ENCODE results near the gene SUMO4. TPM values are rescaled to one million over a fixed set of nuclear protein-coding genes. Genes with fewer than 3 reads are reported as not detected.

The SUMO4 gene
- polyA plus RNA-seq (2013, experiment 1 of 2): 0.07 TPM
- 0.07 TPM for polyA plus RNA-seq (2013, experiment 2 of 2)

GRCh38 chr6:149400050-149400449 is at the start of gene SUMO4:
SUMO4 (plus strand) TSS chr6:149400262; CDS start chr6:149400392, 130 bp downstream.
- Histone ChIP-seq H4K5ac (ENCODE audit: low read length) (no peak within 1 kb of the TSS), H3K56ac (ENCODE audit: low read length) (no peak within 1 kb of the TSS), H3K27me3 (ENCODE audit: insufficient read depth, low read length, poor library complexity) (no peaks in the 10 kb centered on the region), H4K8ac (ENCODE audit: low read depth, low read length) (no peak within 1 kb of the TSS), H3K4ac (ENCODE audit: low read depth, low read length) (no peak within 1 kb of the TSS), H3K23ac (ENCODE audit: low read length) (no peak within 1 kb of the TSS), H2BK15ac (replicated peaks; ENCODE audit: low read depth) (no peak within 1 kb of the TSS), H3K4me1 (ENCODE audit: control insufficient read depth, low read depth, low read length) (no peaks in the 10 kb centered on the region), H2AK5ac (ENCODE audit: low read length) (no peak within 1 kb of the TSS), H2BK120ac (ENCODE audit: low read depth, low read length) (no peak within 1 kb of the TSS), H3K18ac (ENCODE audit: low read length) (no peak within 1 kb of the TSS), H3K79me1 (ENCODE audit: low read length) (no peaks in the 10 kb centered on the region), H3K9ac (ENCODE audit: low read length) (no peak within 1 kb of the TSS), H3K4me3 (ENCODE audit: low read length) (no peak within 1 kb of the TSS), H2BK5ac (ENCODE audit: low read length) (no peak within 1 kb of the TSS), H3K79me2 (ENCODE audit: control insufficient read depth, insufficient read depth, low read length) (no peaks in the 10 kb centered on the region), H3K27ac (ENCODE audit: low read depth, low read length) (no peak within 1 kb of the TSS), H3K4me2 (ENCODE audit: low read length) (no peak within 1 kb of the TSS), H3K36me3 (ENCODE audit: control insufficient read depth, insufficient read depth, low read length) (no peaks in the 10 kb centered on the region)
- DNase-seq: no peak
- WGBS (ENCODE audit: extremely low coverage, insufficient coverage, low lambda C conversion rate): no CpG with 5 or more reads among the region's 11 CpGs

GRCh38 chr6:149354009-149354408 is 46.1 kb upstream of the SUMO4 start:
- Histone ChIP-seq H3K36me3 (ENCODE audit: control insufficient read depth, insufficient read depth, low read length) (no peaks in the 10 kb centered on the region), H3K9ac (ENCODE audit: low read length) (no peak overlapping the region), H2BK15ac (replicated peaks; ENCODE audit: low read depth) (no peak overlapping the region), H3K56ac (ENCODE audit: low read length) (no peak overlapping the region), H3K27me3 (ENCODE audit: insufficient read depth, low read length, poor library complexity) (no peaks in the 10 kb centered on the region), H3K27ac (ENCODE audit: low read depth, low read length) (no peak overlapping the region), H4K8ac (ENCODE audit: low read depth, low read length) (no peak overlapping the region), H2BK5ac (ENCODE audit: low read length) (no peak overlapping the region), H3K79me2 (ENCODE audit: control insufficient read depth, insufficient read depth, low read length) (peaks cover 25% of the 10 kb centered on the region), H3K23ac (ENCODE audit: low read length) (no peak overlapping the region), H4K5ac (ENCODE audit: low read length) (no peak overlapping the region), H3K79me1 (ENCODE audit: low read length) (peaks cover 2% of the 10 kb centered on the region), H3K18ac (ENCODE audit: low read length) (no peak overlapping the region), H3K4ac (ENCODE audit: low read depth, low read length) (no peak overlapping the region), H3K4me3 (ENCODE audit: low read length) (no peak overlapping the region), H3K4me2 (ENCODE audit: low read length) (no peak overlapping the region), H2AK5ac (ENCODE audit: low read length) (no peak overlapping the region), H3K4me1 (ENCODE audit: control insufficient read depth, low read depth, low read length) (no peaks in the 10 kb centered on the region), H2BK120ac (ENCODE audit: low read depth, low read length) (no peak overlapping the region)
- DNase-seq: no peak
- WGBS (ENCODE audit: extremely low coverage, insufficient coverage, low lambda C conversion rate): no CpG with 5 or more reads among the region's 2 CpGs

DNA sequence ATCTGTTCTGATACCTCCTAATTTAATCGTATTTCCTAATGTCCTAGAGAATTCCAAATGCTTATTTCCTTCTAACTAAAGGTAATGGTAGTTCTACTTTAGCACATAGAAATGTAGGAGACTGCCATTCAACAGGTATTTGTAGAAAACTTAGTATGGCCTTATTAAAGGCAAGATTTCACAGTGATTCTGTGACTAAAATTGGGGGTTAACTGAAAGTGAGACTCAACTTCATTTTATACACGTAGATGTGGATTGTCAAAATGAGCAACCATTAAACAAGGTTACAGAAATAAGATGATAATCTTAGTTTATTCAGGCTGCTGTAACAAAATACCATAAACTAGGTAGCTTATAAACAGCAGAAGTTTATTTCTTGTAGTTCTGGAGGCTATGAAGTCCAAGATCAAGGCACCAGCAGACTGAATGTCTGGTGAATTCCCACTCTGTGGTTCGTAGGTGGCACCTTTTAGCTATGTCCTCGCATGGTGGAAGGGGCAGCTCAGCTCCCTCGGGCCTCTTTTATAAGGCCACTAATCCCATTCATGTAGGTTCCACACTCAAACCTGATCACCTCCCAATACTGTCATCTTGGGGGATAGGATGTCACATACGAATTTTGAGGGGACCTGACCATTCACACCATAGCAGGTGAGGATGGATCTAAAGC is 43.8 kb upstream of the SUMO4 start:
- H3K36me3 ChIP-seq (ENCODE audit: control insufficient read depth, insufficient read depth, low read length): no peaks in the 10 kb centered on the region

DNA sequence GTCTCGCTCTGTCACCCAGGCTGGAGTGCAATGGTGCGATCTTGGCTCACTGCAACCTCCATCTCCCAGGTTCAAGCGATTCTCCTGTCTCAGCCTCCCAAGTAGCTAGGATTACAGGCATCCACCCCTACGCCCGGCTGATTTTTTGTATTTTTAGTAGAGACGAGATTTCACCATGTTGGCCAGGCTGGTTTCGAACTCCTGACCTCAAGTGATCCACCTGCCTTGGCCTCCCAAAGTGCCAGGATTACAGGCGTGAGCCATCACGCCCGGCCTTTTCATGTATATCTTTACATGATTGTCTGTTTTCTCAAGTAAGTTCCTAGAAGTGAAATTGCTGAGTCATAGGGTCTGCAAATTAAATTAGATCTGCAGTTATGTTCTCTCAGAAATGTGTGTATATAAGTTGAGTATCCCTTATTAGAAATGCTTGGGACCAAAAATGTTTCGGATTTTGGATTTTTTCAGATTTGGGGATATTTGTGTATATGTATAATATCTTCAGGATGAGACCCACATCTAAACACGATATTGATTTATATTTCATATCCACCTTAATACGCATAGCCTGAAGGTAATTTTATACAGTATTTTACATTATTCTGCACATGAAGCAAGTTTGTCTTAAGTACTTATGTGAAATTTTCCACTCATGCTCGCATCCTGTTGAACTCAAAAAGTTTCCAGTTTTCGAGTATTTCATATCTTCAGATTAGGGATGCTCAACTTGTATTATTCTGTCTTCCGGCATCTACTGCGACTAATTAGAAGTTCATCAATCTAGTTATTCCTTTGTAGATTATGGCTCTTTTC is 42.1 kb upstream of the SUMO4 start:
- peaks cover 3% of the 10 kb centered on the region for H3K79me1 ChIP-seq (ENCODE audit: low read length)
- H3K4me2 ChIP-seq (ENCODE audit: low read length): no peak overlapping the region
- no CpG with 5 or more reads among the region's 17 CpGs for WGBS (ENCODE audit: extremely low coverage, insufficient coverage, low lambda C conversion rate)
- H3K4me3 ChIP-seq (ENCODE audit: low read length): no peak overlapping the region
- no peak overlapping the region for H3K9ac ChIP-seq (ENCODE audit: low read length)
- no peak for DNase-seq
- H3K4ac ChIP-seq (ENCODE audit: low read depth, low read length): no peak overlapping the region
- no peak overlapping the region for H3K23ac ChIP-seq (ENCODE audit: low read length)
- H3K18ac ChIP-seq (ENCODE audit: low read length): no peak overlapping the region
- no peaks in the 10 kb centered on the region for H3K27me3 ChIP-seq (ENCODE audit: insufficient read depth, low read length, poor library complexity)
- H3K79me2 ChIP-seq (ENCODE audit: control insufficient read depth, insufficient read depth, low read length): peaks cover 36% of the 10 kb centered on the region
- no peak overlapping the region for H3K56ac ChIP-seq (ENCODE audit: low read length)
- no peak overlapping the region for H2BK120ac ChIP-seq (ENCODE audit: low read depth, low read length)
- H2BK5ac ChIP-seq (ENCODE audit: low read length): no peak overlapping the region
- H2AK5ac ChIP-seq (ENCODE audit: low read length): no peak overlapping the region
- no peak overlapping the region for H2BK15ac ChIP-seq (replicated peaks; ENCODE audit: low read depth)
- H4K5ac ChIP-seq (ENCODE audit: low read length): no peak overlapping the region
- no peaks in the 10 kb centered on the region for H3K4me1 ChIP-seq (ENCODE audit: control insufficient read depth, low read depth, low read length)
- H3K27ac ChIP-seq (ENCODE audit: low read depth, low read length): no peak overlapping the region
- no peaks in the 10 kb centered on the region for H3K36me3 ChIP-seq (ENCODE audit: control insufficient read depth, insufficient read depth, low read length)
- no peak overlapping the region for H4K8ac ChIP-seq (ENCODE audit: low read depth, low read length)

More for the DNA sequence above, 43.8 kb upstream of the SUMO4 start:
- WGBS (ENCODE audit: extremely low coverage, insufficient coverage, low lambda C conversion rate): no CpG with 5 or more reads among the region's 6 CpGs
- Histone ChIP-seq H2AK5ac (ENCODE audit: low read length) (no peak overlapping the region), H3K79me1 (ENCODE audit: low read length) (peaks cover 3% of the 10 kb centered on the region), H4K5ac (ENCODE audit: low read length) (no peak overlapping the region), H3K4me1 (ENCODE audit: control insufficient read depth, low read depth, low read length) (no peaks in the 10 kb centered on the region), H3K27ac (ENCODE audit: low read depth, low read length) (no peak overlapping the region), H3K56ac (ENCODE audit: low read length) (no peak overlapping the region), H3K23ac (ENCODE audit: low read length) (no peak overlapping the region), H3K18ac (ENCODE audit: low read length) (no peak overlapping the region), H3K4me2 (ENCODE audit: low read length) (no peak overlapping the region), H2BK120ac (ENCODE audit: low read depth, low read length) (no peak overlapping the region), H2BK15ac (replicated peaks; ENCODE audit: low read depth) (no peak overlapping the region), H2BK5ac (ENCODE audit: low read length) (no peak overlapping the region), H3K79me2 (ENCODE audit: control insufficient read depth, insufficient read depth, low read length) (peaks cover 31% of the 10 kb centered on the region), H4K8ac (ENCODE audit: low read depth, low read length) (no peak overlapping the region), H3K27me3 (ENCODE audit: insufficient read depth, low read length, poor library complexity) (no peaks in the 10 kb centered on the region), H3K4me3 (ENCODE audit: low read length) (no peak overlapping the region), H3K4ac (ENCODE audit: low read depth, low read length) (no peak overlapping the region), H3K9ac (ENCODE audit: low read length) (no peak overlapping the region)
- DNase-seq: no peak

DNA sequence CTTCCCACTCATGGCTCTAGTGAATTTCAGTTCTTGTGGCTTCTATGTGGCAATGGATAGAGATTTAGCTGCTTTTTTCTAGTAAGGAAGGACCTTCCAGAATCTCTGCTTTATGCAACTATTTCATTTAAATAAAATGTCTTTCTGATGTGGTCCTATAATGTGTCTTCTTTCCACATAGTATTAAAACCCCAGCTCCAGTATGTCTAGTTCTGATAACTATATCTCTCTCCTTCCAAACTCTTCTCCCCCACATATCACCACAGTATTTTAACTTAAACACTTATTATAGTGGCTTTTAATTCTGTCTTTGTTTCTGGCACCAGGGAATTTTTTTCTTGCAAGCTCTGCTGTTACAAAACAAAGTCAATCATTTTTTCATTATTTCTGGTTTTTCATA is 40.6 kb upstream of the SUMO4 start:
- Histone ChIP-seq H4K8ac (ENCODE audit: low read depth, low read length) (no peak overlapping the region), H2BK15ac (replicated peaks; ENCODE audit: low read depth) (no peak overlapping the region), H2BK5ac (ENCODE audit: low read length) (no peak overlapping the region), H4K5ac (ENCODE audit: low read length) (no peak overlapping the region), H3K4ac (ENCODE audit: low read depth, low read length) (no peak overlapping the region), H2AK5ac (ENCODE audit: low read length) (no peak overlapping the region), H3K56ac (ENCODE audit: low read length) (no peak overlapping the region), H3K18ac (ENCODE audit: low read length) (no peak overlapping the region), H3K79me2 (ENCODE audit: control insufficient read depth, insufficient read depth, low read length) (peaks cover 40% of the 10 kb centered on the region), H2BK120ac (ENCODE audit: low read depth, low read length) (no peak overlapping the region), H3K27ac (ENCODE audit: low read depth, low read length) (no peak overlapping the region), H3K4me2 (ENCODE audit: low read length) (no peak overlapping the region), H3K4me1 (ENCODE audit: control insufficient read depth, low read depth, low read length) (no peaks in the 10 kb centered on the region), H3K79me1 (ENCODE audit: low read length) (peaks cover 4% of the 10 kb centered on the region), H3K36me3 (ENCODE audit: control insufficient read depth, insufficient read depth, low read length) (no peaks in the 10 kb centered on the region), H3K9ac (ENCODE audit: low read length) (no peak overlapping the region), H3K4me3 (ENCODE audit: low read length) (no peak overlapping the region), H3K27me3 (ENCODE audit: insufficient read depth, low read length, poor library complexity) (no peaks in the 10 kb centered on the region), H3K23ac (ENCODE audit: low read length) (no peak overlapping the region)
- DNase-seq: no peak

Measured in mesendoderm (in vitro differentiated cells).